GM18526 (cell line): ENCODE data around the gene ZNF213.

Experiments
- POLR2A ChIP-seq: IDR thresholded peaks from 3 replicates; pipeline ENCODE4 v1.6.1; 2011; ENCODE audit not compliant: insufficient read length; ENCODE audit errors: extremely low read depth

ZNF213 gene

DNA sequence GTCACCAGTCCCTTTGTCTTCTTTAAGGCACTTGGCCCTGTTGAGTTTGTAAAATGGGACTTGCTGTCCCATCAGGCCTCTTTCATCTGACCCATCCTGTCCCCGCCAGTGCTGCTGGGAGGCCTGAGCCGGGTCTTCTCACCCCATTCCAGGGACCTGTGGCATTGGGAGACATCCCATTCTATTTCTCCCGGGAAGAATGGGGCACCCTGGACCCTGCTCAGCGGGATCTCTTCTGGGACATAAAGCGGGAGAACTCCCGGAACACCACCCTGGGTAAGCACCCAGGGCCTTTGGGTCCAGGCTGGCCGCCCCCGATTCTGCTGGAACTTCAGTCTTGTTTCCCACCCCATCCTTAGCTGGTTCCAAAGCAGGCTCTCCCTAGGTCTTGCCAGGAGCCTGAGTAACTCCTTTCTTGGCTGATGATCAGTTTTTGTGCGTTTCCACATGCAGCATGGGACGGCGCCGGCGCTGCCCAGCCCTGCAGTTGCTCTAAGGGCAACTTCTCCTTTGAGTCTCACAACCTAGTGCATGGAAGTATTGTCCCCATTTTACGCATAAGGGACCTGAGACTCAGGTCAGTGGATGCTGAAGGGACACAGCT is 4.1 kb downstream of the ZNF213 start:
- TF ChIP-seq POLR2A: no peak

DNA sequence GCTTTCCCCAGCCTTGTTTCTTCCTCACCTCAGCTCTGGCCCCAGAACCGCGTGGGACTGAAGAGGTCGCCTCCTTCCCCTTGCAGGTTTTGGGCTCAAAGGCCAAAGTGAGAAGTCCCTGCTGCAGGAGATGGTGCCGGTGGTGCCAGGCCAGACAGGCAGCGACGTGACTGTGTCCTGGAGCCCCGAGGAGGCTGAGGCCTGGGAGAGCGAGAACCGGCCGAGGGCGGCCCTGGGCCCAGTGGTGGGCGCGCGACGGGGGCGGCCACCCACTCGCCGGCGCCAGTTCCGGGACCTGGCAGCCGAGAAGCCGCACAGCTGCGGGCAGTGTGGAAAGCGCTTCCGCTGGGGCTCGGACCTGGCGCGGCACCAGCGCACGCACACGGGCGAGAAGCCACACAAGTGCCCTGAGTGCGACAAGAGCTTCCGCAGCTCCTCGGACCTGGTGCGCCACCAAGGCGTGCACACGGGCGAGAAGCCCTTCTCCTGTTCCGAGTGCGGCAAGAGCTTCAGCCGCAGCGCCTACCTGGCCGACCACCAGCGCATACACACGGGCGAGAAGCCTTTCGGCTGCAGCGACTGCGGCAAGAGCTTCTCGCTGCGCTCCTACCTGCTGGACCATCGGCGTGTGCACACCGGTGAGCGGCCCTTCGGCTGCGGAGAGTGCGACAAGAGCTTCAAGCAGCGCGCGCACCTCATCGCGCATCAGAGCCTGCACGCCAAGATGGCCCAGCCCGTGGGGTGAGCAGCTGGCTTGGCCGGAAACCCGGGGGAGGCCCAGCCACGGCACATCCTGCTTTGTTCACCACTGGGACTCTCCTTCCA is 6.0 kb downstream of the ZNF213 start:
- no peak for TF ChIP-seq POLR2A

- no peak for TF ChIP-seq POLR2A
Observed at GRCh38 chr16:3141781-3142311, 7.0 kb downstream of the ZNF213 start.

GRCh38 chr16:3142327-3142726 is 7.5 kb downstream of the ZNF213 start:
- no peak for TF ChIP-seq POLR2A

GRCh38 chr16:3142770-3143169 is 7.9 kb downstream of the ZNF213 start:
- no peak for TF ChIP-seq POLR2A

GRCh38 chr16:3143189-3143588 is 8.4 kb downstream of the ZNF213 start:
- no peak for TF ChIP-seq POLR2A

DNA sequence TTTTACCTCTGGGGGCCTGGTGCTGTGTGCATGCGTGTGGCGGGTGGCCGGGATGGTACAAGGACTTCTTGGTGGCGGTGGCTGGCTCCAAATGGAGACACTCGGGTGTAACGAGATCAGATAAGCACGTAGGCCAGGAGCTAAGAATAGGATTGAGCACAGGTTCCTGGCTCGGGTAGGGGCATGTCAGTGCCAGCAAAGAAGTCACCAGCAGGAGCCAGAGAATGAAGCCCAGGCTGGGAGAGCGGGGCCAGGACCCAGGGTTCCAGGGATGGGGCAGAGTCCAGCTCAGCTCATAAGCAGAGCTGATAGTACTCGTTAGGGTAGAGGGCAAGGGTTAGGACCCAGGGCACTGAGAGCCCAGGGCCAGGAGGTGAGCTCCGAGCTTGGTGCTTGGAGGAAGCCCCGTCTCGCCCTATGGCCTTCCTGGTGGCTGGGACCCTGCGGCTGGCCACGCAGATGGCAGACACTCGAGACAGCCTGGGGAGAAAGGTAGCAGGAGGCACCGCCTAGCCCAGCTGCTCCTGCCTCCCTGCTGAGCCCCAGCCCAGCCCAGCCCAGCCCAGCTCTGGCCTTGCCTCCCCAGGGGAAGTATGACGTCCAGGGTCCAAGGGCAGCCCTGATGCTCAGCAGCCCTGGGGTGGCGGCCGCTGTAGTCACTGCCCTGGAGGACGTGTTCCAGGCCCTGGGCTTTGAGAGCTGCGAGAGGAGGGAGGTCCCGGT is 8.9 kb downstream of the ZNF213 start:
- TF ChIP-seq POLR2A: no peak

DNA sequence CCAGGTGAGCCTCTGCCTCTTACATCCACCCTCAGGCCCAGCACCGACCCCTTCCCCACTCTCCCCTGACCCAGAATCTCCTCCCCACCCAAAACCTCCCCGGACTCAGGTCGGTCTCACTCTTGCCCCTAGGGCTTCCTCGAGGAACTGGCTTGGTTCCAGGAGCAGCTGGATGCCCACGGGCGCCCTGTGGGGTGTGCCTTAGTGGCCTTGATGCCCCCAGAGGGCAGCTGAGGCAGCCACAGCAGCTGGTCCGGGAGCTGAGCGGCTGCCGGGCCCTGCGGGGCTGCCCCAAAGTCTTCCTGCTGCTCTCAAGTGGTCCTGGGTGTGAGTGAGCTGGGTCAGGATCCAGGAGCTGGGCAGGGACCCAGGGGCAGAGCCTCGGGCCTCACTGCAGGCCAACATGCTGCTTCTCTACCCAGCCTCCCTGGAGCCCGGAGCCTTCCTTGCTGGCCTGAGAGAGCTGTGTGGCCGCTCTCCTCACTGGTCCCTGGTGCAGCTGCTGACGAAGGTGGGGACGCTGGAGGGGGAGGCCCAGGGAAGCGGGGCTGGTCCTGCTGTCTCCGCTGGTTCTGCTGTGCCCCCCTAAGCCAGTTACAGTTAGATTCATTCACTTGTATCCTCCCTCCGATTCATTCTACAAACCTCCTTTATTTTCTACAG is 9.6 kb downstream of the ZNF213 start:
- TF ChIP-seq POLR2A: no peak

- no peak for TF ChIP-seq POLR2A
Observed at GRCh38 chr16:3145151-3145550, 10.3 kb downstream of the ZNF213 start.

GRCh38 chr16:3145660-3146059 is 10.8 kb downstream of the ZNF213 start:
- TF ChIP-seq POLR2A: no peak

DNA sequence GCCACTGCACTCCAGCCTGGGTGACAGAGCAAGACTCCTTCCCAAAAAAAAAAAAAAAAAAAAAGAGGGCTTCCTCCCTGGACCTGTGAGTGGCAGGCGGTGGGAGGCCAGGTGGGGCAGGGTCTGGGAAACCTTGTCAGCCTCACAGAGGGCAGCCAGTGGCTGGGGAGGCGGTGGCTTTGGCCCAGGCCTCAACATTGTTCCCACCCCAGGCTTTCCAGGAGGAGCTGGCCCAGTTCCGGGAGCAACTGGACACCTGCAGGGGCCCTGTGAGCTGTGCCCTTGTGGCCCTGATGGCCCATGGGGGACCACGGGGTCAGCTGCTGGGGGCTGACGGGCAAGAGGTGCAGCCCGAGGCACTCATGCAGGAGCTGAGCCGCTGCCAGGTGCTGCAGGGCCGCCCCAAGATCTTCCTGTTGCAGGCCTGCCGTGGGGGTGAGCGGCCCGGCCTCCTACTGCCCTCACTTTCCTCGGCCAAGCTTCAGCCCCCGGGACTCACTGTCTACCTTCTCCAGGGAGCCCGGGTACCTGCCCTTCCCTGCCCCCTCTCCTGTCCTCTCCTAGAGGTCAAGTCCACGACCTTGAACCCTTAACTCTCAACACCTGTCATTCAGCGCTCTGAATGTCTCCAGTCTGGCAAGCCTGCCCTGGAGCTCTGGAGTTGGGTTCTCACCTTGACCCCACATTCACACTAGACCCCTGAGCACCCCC is 12.4 kb downstream of the ZNF213 start:
- no peak for TF ChIP-seq POLR2A

DNA sequence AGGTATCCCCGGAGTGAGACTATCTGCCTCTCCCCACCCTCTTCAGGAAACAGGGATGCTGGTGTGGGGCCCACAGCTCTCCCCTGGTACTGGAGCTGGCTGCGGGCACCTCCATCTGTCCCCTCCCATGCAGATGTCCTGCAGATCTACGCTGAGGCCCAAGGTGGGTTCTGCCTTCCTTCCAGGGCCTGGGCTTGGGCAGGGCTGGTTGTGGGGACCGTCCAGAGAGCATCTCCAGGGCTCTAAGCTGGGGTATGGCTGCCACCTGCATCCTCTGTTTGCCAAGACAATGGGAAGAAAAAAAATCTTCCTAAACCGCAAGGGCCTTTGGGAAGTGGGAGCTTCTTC is 12.9 kb downstream of the ZNF213 start:
- no peak for TF ChIP-seq POLR2A

DNA sequence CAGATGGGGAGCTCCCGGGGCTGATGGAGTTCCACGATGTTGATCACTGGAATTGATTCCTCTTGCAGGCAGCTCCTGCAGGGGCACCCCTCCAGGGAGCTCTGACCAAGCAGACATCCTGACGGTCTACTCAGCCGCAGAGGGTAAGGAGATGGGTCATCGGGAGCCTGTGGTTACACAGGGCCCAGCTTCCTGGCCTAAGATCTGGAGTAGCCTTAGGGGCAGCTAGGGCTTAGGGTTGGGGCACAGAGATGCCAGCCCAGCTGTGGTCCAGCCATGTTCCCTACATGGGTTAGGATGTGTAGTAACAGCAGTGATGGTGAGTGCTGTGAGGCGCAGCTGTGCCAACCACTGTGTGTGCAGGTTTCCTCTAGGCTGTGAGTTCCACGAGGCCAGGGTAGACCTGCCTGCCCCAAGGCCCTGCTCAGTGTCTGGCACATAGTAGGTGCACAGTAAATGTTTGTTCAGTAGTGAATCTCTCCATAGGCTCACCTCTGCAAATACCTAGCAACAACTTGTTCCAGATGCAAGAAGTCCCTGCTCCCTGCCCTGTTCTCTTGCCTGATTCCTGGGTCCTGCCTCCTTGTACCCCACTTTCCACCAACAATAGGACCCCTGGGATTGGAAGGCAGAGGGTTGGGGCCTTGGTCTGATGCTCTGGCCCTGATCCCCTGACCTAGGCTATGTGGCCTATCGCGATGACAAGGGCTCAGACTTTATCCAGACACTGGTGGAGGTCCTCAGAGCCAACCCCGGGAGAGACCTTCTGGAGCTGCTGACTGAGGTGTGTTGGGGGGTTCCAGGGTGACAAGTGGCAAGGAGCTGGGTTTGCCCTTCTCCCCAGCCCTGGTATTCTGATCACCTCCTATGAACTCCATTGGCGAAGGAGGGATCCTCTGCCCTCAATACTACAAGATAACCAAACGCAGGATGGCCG is 13.7 kb downstream of the ZNF213 start:
- no peak for TF ChIP-seq POLR2A

GRCh38 chr16:3149193-3149530 is 14.3 kb downstream of the ZNF213 start:
- TF ChIP-seq POLR2A: no peak
